ENCODE measurements around the gene PRKAG1.

DNA sequence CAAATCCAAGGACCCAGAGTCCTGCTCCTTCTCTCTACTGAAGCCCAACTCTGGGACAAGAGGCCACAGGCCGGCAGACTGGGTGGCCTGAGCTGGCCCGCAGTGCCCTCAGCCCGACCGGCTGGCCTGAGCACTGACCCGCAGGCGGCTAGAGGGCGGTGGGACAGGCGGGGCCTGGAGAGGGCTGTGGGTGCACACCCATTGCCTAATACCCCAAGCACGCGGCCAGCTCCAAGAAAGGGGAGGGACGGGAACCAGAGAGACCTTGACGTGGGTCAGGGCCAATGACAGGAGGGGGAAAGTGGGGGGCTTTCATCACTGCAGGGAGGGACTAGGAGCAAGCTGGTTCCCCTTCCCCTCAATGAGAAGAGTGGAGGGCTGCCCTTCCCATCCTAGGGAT is 45.0 kb downstream of the PRKAG1 start:
- TF ChIP-seq YY1 (IDR thresholded peaks at IDR 0.05; ENCODE audit: insufficient read depth, insufficient read length), result no peak
- TF ChIP-seq ZNF274 (IDR thresholded peaks at IDR 0.05; ENCODE audit: low read depth, low read length), result no peak
